Naive thymus-derived CD8-positive, alpha-beta T cell (primary cell): Measurements from ENCODE around the gene RGPD8. TPM values are rescaled to one million over a fixed set of nuclear protein-coding genes. Genes with fewer than 3 reads are reported as not detected.
"Not testable (repeated sequence)": the region's sequence is repeated elsewhere in the genome, so short reads cannot be mapped to it uniquely, and the experiment has no call there.

Experiments
- ATAC-seq, 2 donors: fragments of 150-1000 bp; cut with Tn5 transposase in 1 of 2; sonication (Bioruptor Pico), chemical (Tn5 transposase) in 1 of 2; 1 replicate in 1 of 2; 2 replicates in 1 of 2; pipeline ENCODE4 v1.10.0; 2021; ENCODE audit warnings: mild to moderate bottlenecking in 2 of 2, moderate library complexity in 2 of 2
- POLR2A ChIA-PET: fragments of 350-600 bp; sonication (Branson Sonifier 250); formaldehyde crosslinking; loops from one replicate; lab custom pipeline; 2021; ENCODE audit warnings: antibody characterized with exemption; lab: Charles Lee
- DNase-seq, 10 donors: peaks; one replicate each; pipeline versions ENCODE4 v3.0.0 to v3.0.0-alpha.2; 2020 to 2022
- H3K27ac Mint-ChIP-seq, 10 donors: one replicate each; pipeline ENCODE4 v1.8.0; 2020 to 2022; ENCODE audit warnings: mild to moderate bottlenecking in 10 of 10, mixed read lengths in 10 of 10, moderate library complexity in 4 of 10, inconsistent platforms in 1 of 10
- H3K27me3 Mint-ChIP-seq, 5 donors: one replicate each; pipeline ENCODE4 v1.8.0; 2021 to 2022; ENCODE audit warnings: mixed read lengths in 5 of 5
- H3K36me3 Mint-ChIP-seq, 3 donors: one replicate each; pipeline ENCODE4 v1.8.0; 2020 to 2022; ENCODE audit warnings: mixed read lengths in 3 of 3, mild to moderate bottlenecking in 2 of 3, inconsistent platforms in 1 of 3
- H3K4me1 Mint-ChIP-seq, 4 donors: one replicate each; pipeline ENCODE4 v1.8.0; 2021 to 2022; ENCODE audit warnings: mixed read lengths in 4 of 4
- H3K4me3 Mint-ChIP-seq, 10 donors: one replicate each; pipeline ENCODE4 v1.8.0; 2020 to 2022; ENCODE audit warnings: mild to moderate bottlenecking in 10 of 10, mixed read lengths in 10 of 10, moderate library complexity in 6 of 10, inconsistent platforms in 1 of 10
- H3K9me3 Mint-ChIP-seq, 9 donors: one replicate each; pipeline ENCODE4 v1.8.0; 2020 to 2022; ENCODE audit warnings: mixed read lengths in 9 of 9, mild to moderate bottlenecking in 3 of 9, inconsistent platforms in 1 of 9, moderate library complexity in 1 of 9
- polyA plus RNA-seq, 3 donors: library from polyadenylated mRNA; unstranded; fragments of 300-500 nt; fragmentation: Illumina TruSeq; gene quantifications; one replicate each; pipeline ENCODE4 v1.2.3, GENCODE V29; 2021
- total RNA-seq, 8 experiments: library from RNA in 2 of 8; stranded (reverse) in 2 of 8; gene quantifications; one replicate each; pipeline ENCODE4 v1.2.3 and lab custom pipeline; 2021 to 2026

RGPD8 gene
- total and polyA plus RNA-seq, 5 experiments from 2014 or later = 0.68 to 37.5 (median 3.6) TPM

GRCh38 chr2:112432735-112433479, 538 bp downstream of the RGPD8 start:
- peak in 5 of 10 donors; percentile 15 to 53 (median 52) for DNase-seq
- ATAC-seq = peak in 1 of 2 donors; percentile 65
- not testable (repeated sequence) for H3K36me3 Mint-ChIP-seq, H3K27me3 Mint-ChIP-seq, H3K9me3 Mint-ChIP-seq
- POLR2A ChIA-PET = interaction anchor here (0.6 to 1.1 kb wide), 3 partner anchors 173 to 307 kb away, joined by 3 to 4 read pairs (median 3); no protein-coding TSS in a partner anchor
- Mint-ChIP-seq H3K27ac (peak overlapping the region in 9 of 10 donors; percentile 48 to 93 (median 86)), H3K4me1 (peaks cover 8 to 26% (median 19%) of the 10 kb centered on the region in 4 donors), H3K4me3 (peak overlapping the region; percentile 73 to 86 (median 81))

GRCh38 chr2:112432390-112432734, 1.1 kb downstream of the RGPD8 start:
- ATAC-seq, H3K36me3 Mint-ChIP-seq, DNase-seq, H3K27me3 Mint-ChIP-seq, H3K9me3 Mint-ChIP-seq: not testable (repeated sequence)
- Mint-ChIP-seq H3K27ac (peak overlapping the region in 9 of 10 donors; percentile 48 to 93 (median 86)), H3K4me1 (peaks cover 8 to 26% (median 19%) of the 10 kb centered on the region in 4 donors), H3K4me3 (peak overlapping the region; percentile 73 to 86 (median 81))
- POLR2A ChIA-PET = interaction anchor here (1.0 to 1.1 kb wide), 2 partner anchors 173 to 178 kb away, joined by 3 read pairs; no protein-coding TSS in a partner anchor

GRCh38 chr2:112431587-112432295, 1.7 kb downstream of the RGPD8 start:
- peak overlapping the region; percentile 73 to 86 (median 81) for H3K4me3 Mint-ChIP-seq
- H3K36me3 Mint-ChIP-seq, H3K9me3 Mint-ChIP-seq, ATAC-seq, H3K27me3 Mint-ChIP-seq: not testable (repeated sequence)
- POLR2A ChIA-PET = interaction anchor here (1.0 to 1.1 kb wide), 2 partner anchors 172 to 177 kb away, joined by 3 read pairs; no protein-coding TSS in a partner anchor
- peak overlapping the region; percentile 14 to 93 (median 86) for H3K27ac Mint-ChIP-seq
- H3K4me1 Mint-ChIP-seq = peaks cover 8 to 26% (median 19%) of the 10 kb centered on the region in 4 donors
- peak in 1 of 10 donors; percentile 4 for DNase-seq

- DNase-seq, H3K27me3 Mint-ChIP-seq, ATAC-seq, H3K27ac Mint-ChIP-seq, H3K4me1 Mint-ChIP-seq, H3K9me3 Mint-ChIP-seq, H3K4me3 Mint-ChIP-seq, POLR2A ChIA-PET, H3K36me3 Mint-ChIP-seq: not testable (repeated sequence)
These were observed 8.9 kb downstream of the RGPD8 start for GRCh38 chr2:112424553-112424952.

- DNase-seq, ATAC-seq, H3K9me3 Mint-ChIP-seq, H3K36me3 Mint-ChIP-seq, H3K4me3 Mint-ChIP-seq, H3K27ac Mint-ChIP-seq, H3K4me1 Mint-ChIP-seq, POLR2A ChIA-PET, H3K27me3 Mint-ChIP-seq: not testable (repeated sequence)
These were observed 16.6 kb downstream of the RGPD8 start for GRCh38 chr2:112416860-112417259.

- DNase-seq, H3K4me3 Mint-ChIP-seq, H3K4me1 Mint-ChIP-seq, H3K36me3 Mint-ChIP-seq, H3K27me3 Mint-ChIP-seq, POLR2A ChIA-PET, ATAC-seq, H3K27ac Mint-ChIP-seq: not testable (repeated sequence)
- H3K9me3 Mint-ChIP-seq = peaks cover 0 to 21% (median 10%) of the 10 kb centered on the region in 9 donors
These were observed 73.4 kb downstream of the RGPD8 start for GRCh38 chr2:112360055-112360454.

- DNase-seq, H3K27ac Mint-ChIP-seq, H3K4me1 Mint-ChIP-seq, ATAC-seq, H3K27me3 Mint-ChIP-seq, POLR2A ChIA-PET, H3K4me3 Mint-ChIP-seq, H3K36me3 Mint-ChIP-seq: not testable (repeated sequence)
- peaks cover 0 to 16% (median 4%) of the 10 kb centered on the region in 9 donors for H3K9me3 Mint-ChIP-seq
These were observed 79.1 kb downstream of the RGPD8 start for GRCh38 chr2:112354335-112354734.

- H3K36me3 Mint-ChIP-seq, DNase-seq, H3K27ac Mint-ChIP-seq, H3K4me1 Mint-ChIP-seq, H3K9me3 Mint-ChIP-seq, H3K4me3 Mint-ChIP-seq, H3K27me3 Mint-ChIP-seq, ATAC-seq, POLR2A ChIA-PET: not testable (repeated sequence)
These were observed 80.4 kb downstream of the RGPD8 start for GRCh38 chr2:112352809-112353603.

- H3K27ac Mint-ChIP-seq, H3K36me3 Mint-ChIP-seq, H3K4me1 Mint-ChIP-seq, H3K4me3 Mint-ChIP-seq, DNase-seq, H3K27me3 Mint-ChIP-seq, H3K9me3 Mint-ChIP-seq, ATAC-seq, POLR2A ChIA-PET: not testable (repeated sequence)
These were observed 81.2 kb downstream of the RGPD8 start for GRCh38 chr2:112352292-112352691.

- POLR2A ChIA-PET = no interaction called here
- DNase-seq (no peak), ATAC-seq (no peak)
- H3K9me3 Mint-ChIP-seq = peaks cover 0 to 2% (median 0%) of the 10 kb centered on the region in 9 donors
- no peaks in the 10 kb centered on the region for H3K27me3 Mint-ChIP-seq
- no peak overlapping the region for H3K4me3 Mint-ChIP-seq
- peaks cover 0 to 1% (median 0%) of the 10 kb centered on the region in 3 donors for H3K36me3 Mint-ChIP-seq
- H3K4me1 Mint-ChIP-seq = no peaks in the 10 kb centered on the region
- H3K27ac Mint-ChIP-seq = peak overlapping the region in 2 of 10 donors; percentile 5 to 68
These were observed 88.1 kb downstream of the RGPD8 start for GRCh38 chr2:112345030-112346027.

GRCh38 chr2:112343827-112344585, 89.4 kb downstream of the RGPD8 start:
- peaks cover 0 to 2% (median 0%) of the 10 kb centered on the region in 9 donors for H3K9me3 Mint-ChIP-seq
- H3K36me3 Mint-ChIP-seq = peaks cover 0 to 1% (median 0%) of the 10 kb centered on the region in 3 donors
- peak overlapping the region in 1 of 10 donors; percentile 42 for H3K27ac Mint-ChIP-seq
- POLR2A ChIA-PET = no interaction called here
- H3K27me3 Mint-ChIP-seq = no peaks in the 10 kb centered on the region
- no peaks in the 10 kb centered on the region for H3K4me1 Mint-ChIP-seq
- H3K4me3 Mint-ChIP-seq = no peak overlapping the region
- DNase-seq (no peak), ATAC-seq (no peak)
